HG02938 (cell line): ENCODE results near the gene RER1.

Experiments
- ATAC-seq: cut with Tn5 transposase; IDR thresholded peaks from one replicate; pipeline ENCODE4 v1.9.1; 2021; ENCODE audit warnings: mild to moderate bottlenecking, moderate library complexity; ENCODE audit not compliant: unreplicated experiment

Gene RER1, protein sequence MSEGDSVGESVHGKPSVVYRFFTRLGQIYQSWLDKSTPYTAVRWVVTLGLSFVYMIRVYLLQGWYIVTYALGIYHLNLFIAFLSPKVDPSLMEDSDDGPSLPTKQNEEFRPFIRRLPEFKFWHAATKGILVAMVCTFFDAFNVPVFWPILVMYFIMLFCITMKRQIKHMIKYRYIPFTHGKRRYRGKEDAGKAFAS

GRCh38 chr1:2391041-2391930 is at the start of gene RER1, which contains the start of gene MORN1:
RER1 (plus strand) TSS chr1:2391841; CDS start chr1:2395791, 3,950 bp downstream.
MORN1 (minus strand) TSS chr1:2391554; CDS start chr1:2391533, 21 bp downstream.
- peak; percentile 94 for ATAC-seq

- ATAC-seq, result no peak
Measured at GRCh38 chr1:2342384-2343022, 49.1 kb upstream of the RER1 start.

GRCh38 chr1:2343023-2343935 is 48.4 kb upstream of the RER1 start:
- ATAC-seq, result no peak

DNA sequence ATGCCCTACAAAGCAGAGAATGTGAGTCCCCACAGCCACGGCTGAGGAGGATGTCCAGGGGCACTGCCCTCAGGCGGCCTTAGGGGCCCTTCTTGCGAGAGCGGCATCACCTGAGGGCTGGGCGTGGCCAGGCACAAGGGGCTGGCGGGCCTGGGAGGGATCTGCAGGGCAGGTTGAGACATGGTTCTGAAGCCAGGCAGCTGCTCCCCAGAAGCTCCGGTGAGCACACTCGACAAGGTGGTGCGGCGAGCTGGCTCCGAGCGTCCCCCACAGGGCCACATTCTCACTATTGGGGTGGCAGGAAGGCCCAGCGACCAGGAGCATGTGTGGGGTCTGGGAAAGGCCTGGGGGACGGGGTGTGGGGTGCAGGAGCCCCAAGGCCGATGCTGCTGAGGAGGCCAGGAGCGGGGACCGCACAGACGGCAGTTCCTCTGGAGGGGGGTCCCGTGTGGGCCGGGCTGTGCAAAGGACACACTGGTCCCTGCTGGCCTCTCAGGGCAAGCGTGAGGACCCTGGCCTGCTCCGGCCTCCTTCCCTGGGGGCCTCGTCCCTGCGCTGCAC is 47.4 kb upstream of the RER1 start:
- ATAC-seq, result no peak

- ATAC-seq, result no peak
Measured at GRCh38 chr1:2344744-2345296, 46.8 kb upstream of the RER1 start.

DNA sequence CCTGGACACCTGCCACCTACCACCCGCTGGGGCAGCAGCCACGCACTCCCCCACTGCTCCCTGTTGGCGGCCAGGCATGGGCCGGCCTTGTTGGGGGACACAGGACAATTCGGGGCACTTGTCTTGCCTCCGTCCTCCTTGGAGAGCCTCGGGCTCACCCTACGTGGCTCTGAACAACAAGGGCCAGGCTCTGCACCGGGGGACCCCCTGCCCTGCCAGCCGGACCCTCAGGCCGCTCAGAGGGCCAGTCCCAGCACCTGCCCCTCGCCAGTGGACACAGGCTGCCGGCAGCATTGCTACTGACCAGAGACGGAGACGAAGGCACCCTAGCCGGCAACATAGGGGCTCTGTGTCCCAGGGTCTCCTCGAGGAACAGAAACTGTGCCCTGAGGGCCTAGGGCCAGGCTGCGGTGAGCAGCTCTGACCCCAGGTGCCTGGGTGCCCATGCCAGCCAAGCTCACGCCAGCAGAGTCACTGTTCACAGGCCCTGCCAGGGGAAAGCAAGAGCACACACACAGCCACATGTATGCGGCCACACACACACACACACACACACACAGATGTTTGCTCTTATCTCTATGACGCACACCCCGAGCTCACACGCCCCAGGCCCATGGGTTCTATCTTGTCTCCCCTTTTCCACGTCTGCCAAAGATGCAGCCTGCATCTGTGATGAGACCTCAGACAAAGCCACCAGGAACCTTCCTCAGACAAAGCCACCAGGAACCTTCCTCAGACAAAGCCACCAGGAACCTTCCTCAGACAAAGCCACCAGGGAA is 46.2 kb upstream of the RER1 start:
- ATAC-seq, result no peak

DNA sequence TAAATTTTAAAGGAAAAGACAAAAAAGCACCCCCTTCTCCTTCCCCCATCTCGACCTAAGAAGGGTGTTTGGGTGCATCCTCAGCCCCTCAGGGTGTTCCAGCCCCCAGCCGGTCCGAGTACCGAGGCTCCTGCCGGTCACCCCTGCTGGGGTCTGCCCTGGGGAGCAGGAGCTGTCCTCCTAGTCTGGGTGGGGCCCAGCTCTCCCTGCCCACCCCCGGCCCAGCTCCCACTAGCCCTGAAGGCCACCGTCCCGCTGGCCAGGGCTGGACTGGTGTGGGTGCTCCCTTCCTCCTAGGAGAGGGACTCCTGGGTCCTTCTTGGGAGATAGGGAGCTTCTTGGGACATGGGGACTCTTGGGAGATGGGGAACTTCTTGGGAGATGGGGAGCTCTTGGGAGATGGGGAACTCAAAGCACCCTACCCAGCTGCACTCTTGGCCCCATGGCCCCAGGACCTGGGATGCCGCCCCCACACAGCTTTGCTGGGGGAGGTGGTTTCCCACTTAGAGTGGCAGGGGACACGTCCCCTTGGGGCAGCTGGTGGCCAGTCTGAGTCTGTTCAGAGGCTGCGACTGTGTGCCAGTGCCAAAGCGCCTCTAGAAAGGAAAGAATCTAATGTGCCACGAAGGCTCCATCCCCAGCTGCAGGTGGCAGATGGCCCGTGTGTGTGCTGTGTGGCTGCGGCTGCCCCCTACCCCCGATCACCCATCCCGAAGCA is 44.8 kb upstream of the RER1 start:
- no peak for ATAC-seq

DNA sequence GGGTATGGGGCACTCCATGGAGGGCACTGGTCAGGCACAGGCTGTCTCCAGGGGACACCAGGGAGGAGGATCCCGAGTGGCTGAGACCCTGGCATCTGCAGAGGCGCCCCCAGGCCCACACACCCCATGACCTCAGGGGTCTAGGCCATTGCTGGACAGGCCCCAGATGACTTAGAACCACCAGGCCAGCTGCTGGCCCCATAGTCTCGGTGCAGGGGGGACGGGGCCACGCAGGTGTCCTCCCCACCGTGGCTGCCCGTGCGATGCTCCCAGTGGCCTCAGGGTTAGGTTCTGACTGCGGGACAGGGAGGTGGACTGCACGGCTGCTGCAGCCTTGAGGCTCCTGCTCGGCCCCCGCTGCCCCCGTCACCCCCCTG is 44.2 kb upstream of the RER1 start:
- ATAC-seq, result no peak

GRCh38 chr1:2347896-2348295 is 43.7 kb upstream of the RER1 start:
- no peak for ATAC-seq

DNA sequence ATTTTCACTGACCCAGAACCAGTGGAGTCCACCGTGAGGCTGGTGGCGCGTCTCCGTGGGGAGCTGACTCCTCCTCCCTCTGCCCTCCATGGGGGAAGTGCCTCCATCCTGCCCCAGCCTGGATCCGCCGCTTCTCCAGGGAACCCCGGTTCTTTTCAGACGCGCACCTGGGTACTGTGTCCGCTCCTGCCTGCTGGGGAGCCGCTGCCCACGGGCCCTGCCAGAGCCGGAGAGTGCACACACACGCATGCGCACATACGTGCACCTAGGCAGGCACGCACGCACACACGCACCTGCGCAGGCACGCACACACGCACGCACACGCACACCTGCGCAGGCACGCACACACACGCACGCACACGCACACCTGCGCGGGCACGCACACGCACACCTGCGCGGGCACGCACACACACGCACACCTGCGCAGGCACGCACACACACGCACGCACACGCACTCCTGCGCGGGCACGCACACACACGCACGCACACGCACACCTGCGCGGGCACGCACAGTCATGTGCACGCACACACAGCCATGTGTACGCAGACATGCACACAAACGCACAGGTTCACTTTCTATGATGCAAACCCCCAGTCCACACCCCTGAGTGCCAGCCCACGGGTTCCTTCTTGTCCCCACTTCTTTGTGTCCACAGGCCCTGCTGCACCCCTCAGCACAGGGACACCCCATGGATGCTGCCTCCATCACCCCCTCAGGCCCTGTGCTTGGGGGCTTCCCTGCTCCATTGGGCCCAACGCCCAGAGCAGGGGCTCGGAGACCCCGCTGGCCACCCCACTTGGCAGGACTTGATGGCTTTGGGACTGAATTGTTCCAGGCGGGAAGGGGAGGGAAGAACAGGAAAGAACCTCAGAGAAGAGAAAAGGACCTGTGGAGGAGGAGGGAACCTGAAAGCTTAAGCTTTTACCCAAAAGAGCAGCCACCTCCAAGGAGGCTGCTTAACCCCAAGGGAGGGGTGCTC is 43.0 kb upstream of the RER1 start:
- ATAC-seq, result no peak

GRCh38 chr1:2349806-2350205 is 41.8 kb upstream of the RER1 start:
- ATAC-seq, result no peak

- ATAC-seq, result no peak
Measured at GRCh38 chr1:2350501-2350900, 41.1 kb upstream of the RER1 start.

DNA sequence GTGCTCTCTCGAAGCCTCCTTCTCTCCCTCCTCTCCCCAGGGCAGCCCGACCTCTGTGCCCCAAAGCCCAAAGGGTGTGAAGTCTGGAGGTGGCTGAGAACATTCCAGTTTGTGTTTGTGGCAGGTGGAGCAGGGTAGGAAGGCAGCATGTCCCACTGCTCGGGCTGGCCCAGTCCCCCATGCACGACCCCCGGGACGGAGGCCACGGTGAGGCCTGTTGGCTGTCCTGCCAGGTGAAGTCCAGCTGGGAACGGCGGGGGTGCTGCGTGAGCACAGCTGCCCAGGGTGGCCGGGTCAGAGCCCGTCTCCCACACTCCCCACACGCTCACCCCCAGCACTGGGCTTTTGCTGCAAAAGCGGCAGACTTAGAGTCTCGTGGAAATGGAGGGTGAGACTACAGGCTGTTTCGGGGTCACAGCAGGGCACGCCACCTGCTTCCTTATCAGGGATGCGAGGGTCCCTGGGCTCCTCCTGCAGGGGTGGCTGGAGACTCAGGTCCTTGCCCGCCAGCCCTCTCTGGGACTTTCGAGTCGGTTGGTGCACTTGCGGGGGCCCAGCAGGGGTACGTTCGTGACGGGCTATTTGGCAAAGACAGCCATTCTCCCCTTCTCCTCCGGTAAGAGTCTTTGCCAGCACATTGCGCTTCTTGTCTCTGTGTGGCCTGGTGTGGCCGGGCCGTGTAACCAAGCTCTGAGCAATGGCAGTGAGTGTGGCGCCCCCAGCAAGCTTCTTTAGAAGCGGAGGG is 40.6 kb upstream of the RER1 start:
- ATAC-seq, result no peak

DNA sequence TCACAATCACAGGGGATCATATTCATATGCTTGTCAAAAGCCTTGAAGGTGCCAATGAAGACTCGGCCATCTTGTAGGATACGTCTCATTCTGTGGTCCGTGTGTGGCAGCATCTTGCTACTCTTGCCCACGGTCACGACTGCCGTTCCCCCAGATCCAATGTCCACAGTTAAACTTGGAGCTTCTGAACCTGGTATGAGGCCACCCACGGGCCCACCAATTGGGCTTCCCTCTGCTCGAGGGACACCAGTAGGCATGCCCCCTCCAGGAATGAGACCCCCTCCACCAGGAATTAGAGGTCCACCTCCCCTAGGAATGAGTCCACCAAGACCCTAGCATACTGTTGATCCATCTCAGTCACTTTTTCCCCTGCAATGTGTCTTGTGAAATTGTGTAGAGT is 39.9 kb upstream of the RER1 start:
- ATAC-seq, result no peak

- ATAC-seq, result no peak
Measured at GRCh38 chr1:2352341-2352896, 39.2 kb upstream of the RER1 start.

DNA sequence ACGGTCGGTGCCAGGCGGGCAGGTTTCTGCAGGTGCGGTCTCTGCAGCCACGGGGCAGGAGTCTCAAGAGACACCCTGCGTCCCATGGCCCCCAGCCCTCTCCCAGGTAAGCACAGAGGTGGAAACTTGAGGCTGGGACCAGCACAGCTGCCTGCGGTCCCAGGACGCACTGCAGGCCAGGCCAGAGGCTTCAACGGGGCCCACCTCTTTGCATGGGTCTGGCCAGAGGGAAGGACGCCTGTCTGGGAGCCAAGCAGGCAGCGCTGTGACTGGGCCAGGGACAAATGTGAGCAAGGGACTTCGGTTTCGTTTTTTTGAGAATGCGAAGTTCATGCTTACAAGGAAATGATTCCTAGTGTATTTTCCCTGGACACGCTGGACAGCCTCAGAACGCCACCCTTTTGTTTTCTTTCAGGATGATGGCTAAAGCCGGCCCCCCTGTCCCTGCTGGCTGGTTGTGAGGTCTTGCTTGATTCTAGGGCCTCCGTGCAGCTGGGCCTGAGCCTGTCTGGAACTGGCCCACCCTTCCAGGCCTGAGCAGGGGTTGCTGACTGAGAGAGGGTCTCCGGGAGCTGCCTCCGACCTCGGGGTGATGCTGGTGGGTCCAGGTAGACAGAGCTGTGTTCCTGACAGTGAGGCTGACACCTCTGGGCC is 38.6 kb upstream of the RER1 start:
- ATAC-seq, result no peak
